GM06990 (cell line): ENCODE data around the gene CLCN1.
A peak's percentile ranks its signal among the peaks of the same experiment; 100 is the strongest.

Experiments used
- DNase-seq: peaks from one replicate; pipeline ENCODE4 v3.0.0-alpha.2; 2011; ENCODE audit not compliant: insufficient read length; ENCODE audit errors: extremely low read depth
- H3K27me3 ChIP-seq: replicated peaks from 2 replicates; pipeline ENCODE4 v1.6.0; 2011; ENCODE audit warnings: low read length; ENCODE audit not compliant: control insufficient read depth, insufficient read depth
- H3K36me3 ChIP-seq: 2 replicates; pipeline ENCODE4 v1.5.1; 2011; ENCODE audit warnings: low read length; ENCODE audit not compliant: control insufficient read depth, insufficient read depth
- H3K4me3 ChIP-seq: replicated peaks from 2 replicates; pipeline ENCODE4 v1.5.1; 2011; ENCODE audit warnings: low read depth, mild to moderate bottlenecking, control low read depth, low read length
- CTCF ChIP-seq: IDR thresholded peaks from 2 replicates; pipeline ENCODE4 v1.5.1; 2011; ENCODE audit warnings: low read length, control low read depth, mild to moderate bottlenecking, inconsistent platforms; ENCODE audit not compliant: insufficient read depth, poor library complexity, severe bottlenecking

The CLCN1 gene

GRCh38 chr7:143320620-143321019 is 4.7 kb downstream of the CLCN1 start:
- Histone ChIP-seq H3K4me3 (no peak overlapping the region), H3K36me3 (no peaks in the 10 kb centered on the region), H3K27me3 (no peaks in the 10 kb centered on the region; the same call in 1 of the 2 replicates)
- TF ChIP-seq CTCF: no peak
- no peak for DNase-seq

- Histone ChIP-seq H3K36me3 (no peaks in the 10 kb centered on the region), H3K4me3 (no peak overlapping the region), H3K27me3 (no peaks in the 10 kb centered on the region; the same call in 1 of the 2 replicates)
- no peak for DNase-seq
- TF ChIP-seq CTCF: no peak
These were observed 5.3 kb downstream of the CLCN1 start for GRCh38 chr7:143321242-143321641.

- Histone ChIP-seq H3K27me3 (no peaks in the 10 kb centered on the region; the same call in 1 of the 2 replicates), H3K4me3 (no peak overlapping the region), H3K36me3 (no peaks in the 10 kb centered on the region)
- DNase-seq: no peak
- TF ChIP-seq CTCF: peak; percentile 20
These were observed 5.8 kb downstream of the CLCN1 start for GRCh38 chr7:143321734-143322133.

DNA sequence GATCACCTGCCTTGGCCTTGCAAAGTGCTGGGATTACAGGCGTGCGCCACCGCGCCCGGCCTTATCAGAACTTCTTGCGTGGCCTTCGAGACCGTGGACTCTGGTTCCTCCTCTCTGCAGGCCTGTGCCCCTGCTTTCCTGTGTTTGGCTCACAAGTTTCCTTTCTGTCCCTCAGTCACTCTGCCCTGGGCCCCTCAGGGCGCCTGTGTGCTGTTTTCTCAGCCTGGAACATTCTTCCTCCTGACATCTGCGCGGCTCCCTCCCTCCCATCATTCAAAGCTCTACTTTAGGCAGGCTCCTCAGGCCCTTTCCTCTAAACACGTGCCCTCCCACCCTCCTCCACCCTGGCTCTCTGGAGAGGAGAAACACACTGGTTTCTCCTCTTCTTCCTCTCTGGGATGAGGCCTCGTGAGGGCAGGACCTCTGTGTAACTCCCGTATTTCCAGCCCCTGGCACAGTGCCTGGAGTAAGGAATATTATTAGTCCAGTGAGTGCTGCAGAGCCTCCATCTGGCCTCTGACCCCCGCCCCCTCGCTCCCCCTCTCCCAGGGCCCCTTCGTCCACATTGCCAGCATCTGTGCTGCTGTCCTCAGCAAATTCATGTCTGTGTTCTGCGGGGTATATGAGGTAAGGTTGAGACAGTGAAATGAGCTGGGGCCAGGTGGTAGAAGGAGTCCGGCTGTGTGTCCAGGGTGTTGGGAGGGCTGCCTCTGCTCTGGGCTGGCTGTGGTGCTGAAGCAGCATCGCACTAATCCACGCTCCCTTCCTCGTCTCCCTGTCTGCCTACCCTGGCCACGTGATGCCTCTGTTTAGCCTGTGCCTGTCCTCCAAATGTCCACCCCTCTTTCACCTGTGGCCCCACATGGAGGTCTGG is 7.1 kb downstream of the CLCN1 start:
- H3K27me3 ChIP-seq: no peaks in the 10 kb centered on the region; the same call in 1 of the 2 replicates
- no peaks in the 10 kb centered on the region for H3K36me3 ChIP-seq
- no peak for TF ChIP-seq CTCF
- no peak overlapping the region for H3K4me3 ChIP-seq
- DNase-seq: no peak

- TF ChIP-seq CTCF: no peak
- H3K36me3 ChIP-seq: no peaks in the 10 kb centered on the region
- no peaks in the 10 kb centered on the region; the same call in 1 of the 2 replicates for H3K27me3 ChIP-seq
- H3K4me3 ChIP-seq: no peak overlapping the region
- no peak for DNase-seq
These were observed 7.7 kb downstream of the CLCN1 start for GRCh38 chr7:143323653-143324052.
